Sigmoid colon (tissue), 3 donors: ENCODE results near the gene MROH2A.

Experiments used
- CTCF ChIP-seq, 4 experiments: fragments of 450-650 bp in 3 of 4; fragments of 200-600 bp in 1 of 4; IDR thresholded peaks; one replicate each; pipeline ENCODE4 v1.5.1; 2016 to 2019; ENCODE audit warnings: antibody characterized with exemption in 4 of 4, mild to moderate bottlenecking in 3 of 4, moderate library complexity in 2 of 4
- POLR2A ChIP-seq, 2 donors: fragments of 450-650 bp; IDR thresholded peaks; one replicate each; pipeline ENCODE4 v1.6.1; 2016; ENCODE audit warnings: antibody characterized with exemption in 2 of 2, mild to moderate bottlenecking in 2 of 2, moderate library complexity in 2 of 2

- TF ChIP-seq CTCF (IDR thresholded peaks at IDR 0.05) (no peak), POLR2A (IDR thresholded peaks at IDR 0.05) (no peak)
Observed at GRCh38 chr2:233816771-233817170, 38.6 kb downstream of the MROH2A start.
